Stomach (tissue), 9 donors: ENCODE results near the gene MYO18B. TPM values are rescaled to one million over a fixed set of nuclear protein-coding genes. Genes with fewer than 3 reads are reported as not detected.

Experiments used
- DNase-seq, 2 donors: peaks; one replicate each; pipeline versions ENCODE4 v3.0.0 to v3.0.0-alpha.2; 2013 to 2019
- H3K27ac ChIP-seq, 5 donors: fragments of 200-600 bp in 4 of 5; sonication (generic) in 4 of 5; one replicate each; pipeline ENCODE4 v1.5.1; 2013 to 2019; ENCODE audit warnings: mild to moderate bottlenecking in 1 of 5, moderate library complexity in 1 of 5
- H3K27me3 ChIP-seq, 3 donors: fragments of 200-600 bp; sonication (generic); one replicate each; pipeline ENCODE4 v1.5.1; 2017 to 2019; ENCODE audit warnings: mixed run types in 1 of 3
- H3K36me3 ChIP-seq, 4 donors: fragments of 200-600 bp; sonication (generic); 1 replicate in 3 of 4; 2 replicates in 1 of 4; pipeline ENCODE4 v1.5.1; 2016 to 2019
- H3K4me1 ChIP-seq, 4 donors: fragments of 200-600 bp; sonication (generic); one replicate each; pipeline ENCODE4 v1.5.1; 2016 to 2019
- H3K4me3 ChIP-seq, 4 donors: fragments of 200-600 bp; sonication (generic) in 3 of 4; one replicate each; pipeline ENCODE4 v1.5.1; 2016 to 2019; ENCODE audit warnings: mild to moderate bottlenecking in 1 of 4
- H3K9me3 ChIP-seq, 4 donors: fragments of 200-600 bp; sonication (generic); one replicate each; pipeline ENCODE4 v1.5.1; 2016 to 2019
- EP300 ChIP-seq: sonication (generic); formaldehyde crosslinking; IDR thresholded peaks from one replicate; pipeline ENCODE4 v1.6.1; 2017; ENCODE audit warnings: antibody characterized with exemption
- POLR2A ChIP-seq, 4 donors: fragments of 450-650 bp; IDR thresholded peaks; one replicate each; pipeline ENCODE4 v1.6.1; 2016; ENCODE audit warnings: antibody characterized with exemption in 4 of 4, control low read depth in 2 of 4, mild to moderate bottlenecking in 1 of 4, moderate library complexity in 1 of 4
- POLR2AphosphoS5 ChIP-seq, 3 donors: sonication (generic); formaldehyde crosslinking; IDR thresholded peaks; one replicate each; pipeline ENCODE4 v1.6.1; 2016; ENCODE audit warnings: antibody characterized with exemption in 3 of 3
- WGBS, 5 donors: extraction: QIAGEN DNeasy Blood & Tissue Kit in 3 of 5; methylation state at CpG; one replicate each; pipeline versions ENCODE4 v1.1.5 to v1.1.7; 2013 to 2018; 5-methylcytosine and 5-hydroxymethylcytosine counted together
- intact Hi-C: fragments of 100-400 bp; cut with DNase I; formaldehyde crosslinking; loops from one replicate; pipeline ENCODE4 v1.15.1; 2023; ENCODE audit warnings: low total_unique reads
- polyA plus RNA-seq, 3 donors: library from polyadenylated mRNA; stranded (reverse); fragments of 200-250 nt; gene quantifications; one replicate each; pipeline ENCODE4 v1.2.3, GENCODE V29; 2013
- total RNA-seq, 5 donors: library from RNA; depleted of rRNA; stranded (reverse); fragments of >200 nt; gene quantifications; one replicate each; pipeline versions ENCODE4 v1.1.0 to v1.2.3, GENCODE V29; 2014 to 2016
- TF ChIP-seq, protein P1 (sequence below), 7 experiments: fragments of 450-650 bp in 4 of 7; fragments of 200-600 bp in 3 of 7; sonication (generic) in 3 of 7; IDR thresholded peaks; one replicate each; pipeline ENCODE4 v1.5.1; 2016 to 2019; ENCODE audit warnings: antibody characterized with exemption in 7 of 7, control low read depth in 2 of 7, mild to moderate bottlenecking in 1 of 7
- donor health status: healthy with polysubstance abuse.
- donor health status: Bipolar disorder and iron deficiency.
- donor health status: healthy.

MYO18B gene
- total and polyA plus RNA-seq, 8 donors: 0.31 to 7.6 (median 0.92) TPM; not detected in 1

DNA sequence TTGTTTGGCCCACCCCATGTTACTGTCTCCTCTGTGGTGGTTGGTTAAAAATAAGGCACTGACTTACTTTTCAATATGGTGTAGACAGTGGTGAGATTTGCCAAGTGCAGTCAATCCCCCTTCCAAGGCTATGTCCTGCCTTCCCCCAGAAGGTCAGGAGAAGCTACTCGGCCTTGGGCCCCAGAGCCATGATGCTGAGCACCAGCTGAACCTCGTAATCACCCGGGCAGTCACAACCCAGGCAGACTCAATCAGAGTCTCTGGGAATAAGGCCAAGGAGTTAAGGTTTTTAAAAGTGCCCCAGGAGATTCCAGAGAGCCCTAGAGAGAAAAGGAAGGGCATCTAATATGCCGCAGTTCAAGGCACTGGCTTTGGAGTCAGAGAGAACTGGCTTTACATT lies 23.8 kb downstream of the MYO18B start:
- intact Hi-C loops: no loop called here
- Histone ChIP-seq H3K4me1 (no peaks in the 10 kb centered on the region), H3K27ac (no peak overlapping the region), H3K36me3 (no peaks in the 10 kb centered on the region), H3K9me3 (peaks cover 13 to 21% (median 18%) of the 10 kb centered on the region in 4 donors), H3K27me3 (peaks cover 0 to 34% (median 0%) of the 10 kb centered on the region in 3 donors), H3K4me3 (no peak overlapping the region)
- DNase-seq: no peak
- 80 to 91% (median 87%) methylated on average over 4 of the region's 4 CpGs for WGBS, 5 donors
- TF ChIP-seq, protein P1, sequence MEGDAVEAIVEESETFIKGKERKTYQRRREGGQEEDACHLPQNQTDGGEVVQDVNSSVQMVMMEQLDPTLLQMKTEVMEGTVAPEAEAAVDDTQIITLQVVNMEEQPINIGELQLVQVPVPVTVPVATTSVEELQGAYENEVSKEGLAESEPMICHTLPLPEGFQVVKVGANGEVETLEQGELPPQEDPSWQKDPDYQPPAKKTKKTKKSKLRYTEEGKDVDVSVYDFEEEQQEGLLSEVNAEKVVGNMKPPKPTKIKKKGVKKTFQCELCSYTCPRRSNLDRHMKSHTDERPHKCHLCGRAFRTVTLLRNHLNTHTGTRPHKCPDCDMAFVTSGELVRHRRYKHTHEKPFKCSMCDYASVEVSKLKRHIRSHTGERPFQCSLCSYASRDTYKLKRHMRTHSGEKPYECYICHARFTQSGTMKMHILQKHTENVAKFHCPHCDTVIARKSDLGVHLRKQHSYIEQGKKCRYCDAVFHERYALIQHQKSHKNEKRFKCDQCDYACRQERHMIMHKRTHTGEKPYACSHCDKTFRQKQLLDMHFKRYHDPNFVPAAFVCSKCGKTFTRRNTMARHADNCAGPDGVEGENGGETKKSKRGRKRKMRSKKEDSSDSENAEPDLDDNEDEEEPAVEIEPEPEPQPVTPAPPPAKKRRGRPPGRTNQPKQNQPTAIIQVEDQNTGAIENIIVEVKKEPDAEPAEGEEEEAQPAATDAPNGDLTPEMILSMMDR (IDR thresholded peaks at IDR 0.05): no peak
- TF ChIP-seq EP300: no peak
- TF ChIP-seq POLR2AphosphoS5 (IDR thresholded peaks at IDR 0.05): no peak
- no peak for TF ChIP-seq POLR2A (IDR thresholded peaks at IDR 0.05)

DNA sequence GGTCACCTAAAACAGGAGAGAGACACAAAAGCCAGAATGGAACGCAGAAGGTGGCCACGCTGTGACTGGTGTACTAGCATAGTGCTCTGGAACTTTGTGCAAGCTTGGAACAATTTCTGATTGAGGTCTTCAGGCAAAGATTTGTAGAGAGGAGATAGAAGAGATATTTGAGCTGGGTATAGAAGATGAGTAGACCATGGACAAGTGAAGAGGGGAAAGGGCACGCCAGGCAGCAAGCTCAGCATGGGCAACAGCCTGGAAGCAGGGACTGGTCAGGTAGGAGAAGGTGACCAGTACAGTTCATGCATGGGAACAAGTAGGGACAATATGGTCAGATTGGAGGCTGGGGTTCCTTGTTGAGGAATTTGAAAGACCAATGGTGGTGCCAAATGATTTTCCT lies 24.4 kb downstream of the MYO18B start:
- no peak for DNase-seq
- no peak overlapping the region for H3K4me3 ChIP-seq
- TF ChIP-seq POLR2AphosphoS5 (IDR thresholded peaks at IDR 0.05): no peak
- TF ChIP-seq POLR2A (IDR thresholded peaks at IDR 0.05): no peak
- TF ChIP-seq EP300: no peak
- TF ChIP-seq, protein P1 (IDR thresholded peaks at IDR 0.05): no peak
- 82 to 94% (median 89%) methylated on average over 3 of the region's 3 CpGs for WGBS, 5 donors
- H3K4me1 ChIP-seq: no peaks in the 10 kb centered on the region
- peaks cover 0 to 33% (median 0%) of the 10 kb centered on the region in 3 donors for H3K27me3 ChIP-seq
- H3K27ac ChIP-seq: no peak overlapping the region
- H3K9me3 ChIP-seq: peaks cover 13 to 21% (median 18%) of the 10 kb centered on the region in 4 donors
- intact Hi-C loops: no loop called here
- no peaks in the 10 kb centered on the region for H3K36me3 ChIP-seq

DNA sequence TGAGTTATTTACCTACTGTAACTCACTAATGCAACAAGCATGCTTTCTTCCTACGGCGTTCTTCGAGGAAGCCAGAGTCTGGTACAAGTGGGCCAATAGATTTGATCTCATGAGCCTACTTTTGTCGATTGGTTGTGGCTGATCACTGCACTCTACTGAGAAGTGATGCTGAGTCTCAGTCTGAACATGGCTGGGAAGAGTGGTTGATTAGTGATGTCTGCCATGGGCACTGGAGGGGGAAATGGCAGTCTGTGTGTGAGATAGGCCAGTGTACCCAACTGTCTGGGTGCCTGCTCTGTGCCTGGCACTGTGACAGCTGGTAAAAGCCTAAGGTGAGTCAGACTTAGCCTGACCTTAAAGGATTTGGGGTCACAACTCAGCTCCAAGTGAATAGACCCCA lies 28.3 kb downstream of the MYO18B start:
- Histone ChIP-seq H3K4me1 (no peaks in the 10 kb centered on the region), H3K9me3 (peaks cover 13 to 21% (median 18%) of the 10 kb centered on the region in 4 donors), H3K27ac (no peak overlapping the region), H3K4me3 (no peak overlapping the region), H3K36me3 (no peaks in the 10 kb centered on the region), H3K27me3 (peaks cover 0 to 40% (median 0%) of the 10 kb centered on the region in 3 donors)
- 85 to 90% (median 88%) methylated on average over 4 of the region's 4 CpGs for WGBS, 5 donors
- TF ChIP-seq, protein P1 (IDR thresholded peaks at IDR 0.05): no peak
- TF ChIP-seq EP300 (no peak), POLR2A (IDR thresholded peaks at IDR 0.05) (no peak), POLR2AphosphoS5 (IDR thresholded peaks at IDR 0.05) (no peak)
- DNase-seq: no peak
- intact Hi-C loops: loop anchor here (5.0 kb wide), 1 partner anchor 308 kb away; no protein-coding TSS in a partner anchor

DNA sequence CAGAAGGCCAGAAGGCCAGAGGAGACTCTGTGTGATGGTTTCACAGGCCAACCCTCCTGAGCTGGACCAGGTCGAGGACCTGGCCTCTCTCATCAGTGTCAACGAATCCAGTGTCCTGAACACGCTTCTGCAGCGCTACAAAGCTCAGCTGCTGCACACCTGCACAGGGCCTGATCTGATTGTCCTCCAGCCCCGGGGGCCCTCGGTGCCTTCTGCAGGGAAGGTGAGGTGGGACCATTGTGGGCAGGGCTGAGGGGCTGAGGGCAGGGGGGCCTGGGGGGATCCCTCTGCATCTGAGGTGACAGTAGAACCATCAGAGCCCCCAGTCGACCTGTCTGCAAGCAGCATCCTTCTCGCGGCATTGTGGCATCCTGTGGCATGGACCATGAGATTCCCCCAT lies 30.3 kb downstream of the MYO18B start:
- Histone ChIP-seq H3K27me3 (peaks cover 0 to 34% (median under 1%) of the 10 kb centered on the region in 3 donors), H3K9me3 (peaks cover 0 to 2% (median under 1%) of the 10 kb centered on the region in 4 donors), H3K36me3 (no peaks in the 10 kb centered on the region), H3K27ac (no peak overlapping the region), H3K4me1 (no peaks in the 10 kb centered on the region), H3K4me3 (no peak overlapping the region)
- intact Hi-C loops: loop anchor here (5.0 kb wide), 1 partner anchor 310 kb away; no protein-coding TSS in a partner anchor
- 61 to 75% (median 69%) methylated on average over 9 of the region's 9 CpGs for WGBS, 5 donors
- DNase-seq: no peak
- TF ChIP-seq POLR2A (IDR thresholded peaks at IDR 0.05): no peak
- TF ChIP-seq POLR2AphosphoS5 (IDR thresholded peaks at IDR 0.05): no peak

DNA sequence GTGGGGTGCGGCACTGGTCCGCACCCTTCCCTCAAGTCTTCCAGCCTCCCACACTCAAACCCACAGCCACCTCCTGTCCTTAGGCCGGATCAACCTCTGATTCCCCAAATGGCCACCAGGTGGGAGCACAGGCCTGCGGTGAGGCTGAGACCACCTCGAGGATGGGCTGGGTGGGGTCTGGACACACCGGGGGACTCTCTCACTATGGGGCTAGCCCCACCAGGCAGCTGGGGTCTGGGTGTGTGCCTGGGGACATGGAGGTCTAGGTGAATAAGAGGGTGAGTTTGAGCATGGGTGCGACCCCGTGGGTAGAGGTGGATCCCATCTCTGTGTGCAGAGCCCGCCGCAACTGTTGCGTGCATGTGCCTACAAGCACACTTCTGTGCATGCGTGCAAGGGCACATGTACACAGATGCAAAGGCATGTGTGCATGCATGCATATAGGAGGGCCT lies 32.6 kb downstream of the MYO18B start:
- no peak overlapping the region for H3K4me3 ChIP-seq
- intact Hi-C loops: loop anchor here (5.0 kb wide), 1 partner anchor 312 kb away; no protein-coding TSS in a partner anchor
- DNase-seq: peak in 1 of 2 donors; percentile 40
- no peaks in the 10 kb centered on the region for H3K36me3 ChIP-seq
- peaks cover 0 to 28% (median 3%) of the 10 kb centered on the region in 3 donors for H3K27me3 ChIP-seq
- no peaks in the 10 kb centered on the region for H3K4me1 ChIP-seq
- WGBS, 5 donors: 55 to 77% (median 58%) methylated on average over 6 to 12 of the region's 12 CpGs
- H3K9me3 ChIP-seq: no peaks in the 10 kb centered on the region
- no peak overlapping the region for H3K27ac ChIP-seq
- TF ChIP-seq, protein P1 (IDR thresholded peaks at IDR 0.05): no peak
- TF ChIP-seq EP300: no peak
- TF ChIP-seq POLR2A (IDR thresholded peaks at IDR 0.05): no peak
- TF ChIP-seq POLR2AphosphoS5 (IDR thresholded peaks at IDR 0.05): no peak
